Neuronal stem cell (in vitro differentiated cells): ENCODE data around the gene RPRD1A.
"Not testable (repeated sequence)": the region's sequence is repeated elsewhere in the genome, so short reads cannot be mapped to it uniquely, and the experiment has no call there.

ENCODE experiments used
- DNase-seq: peaks from one replicate; pipeline ENCODE4 v3.0.0-alpha.2; 2013; ENCODE audit warnings: low spot score
- H2AFZ ChIP-seq: one replicate; pipeline ENCODE4 v1.6.1; 2013; ENCODE audit warnings: mild to moderate bottlenecking, low read length, inconsistent platforms
- H2AK5ac ChIP-seq: 2 replicates; pipeline ENCODE4 v1.6.1; 2013; ENCODE audit warnings: low read depth, mild to moderate bottlenecking, inconsistent platforms, low read length, moderate library complexity, mixed read lengths
- H2BK120ac ChIP-seq: 2 replicates; pipeline ENCODE4 v1.6.1; 2013; ENCODE audit warnings: low read depth, mild to moderate bottlenecking, inconsistent platforms, low read length, moderate library complexity, mixed read lengths
- H2BK12ac ChIP-seq: one replicate; pipeline ENCODE4 v1.6.1; 2013; ENCODE audit warnings: low read length, inconsistent platforms
- H2BK15ac ChIP-seq: 2 replicates; pipeline ENCODE4 v1.6.1; 2013; ENCODE audit warnings: mild to moderate bottlenecking, low read length, inconsistent platforms, mixed read lengths
- H2BK5ac ChIP-seq: one replicate; pipeline ENCODE4 v1.6.1; 2013; ENCODE audit warnings: inconsistent platforms, mild to moderate bottlenecking, low read length, moderate library complexity
- H3K14ac ChIP-seq: one replicate; pipeline ENCODE4 v1.6.1; 2013; ENCODE audit warnings: low read length, inconsistent platforms
- H3K18ac ChIP-seq: 2 replicates; pipeline ENCODE4 v1.6.1; 2013; ENCODE audit warnings: low read length, inconsistent platforms
- H3K23ac ChIP-seq: 2 replicates; pipeline ENCODE4 v1.6.1; 2013; ENCODE audit warnings: low read depth, mild to moderate bottlenecking, mixed read lengths, low read length, inconsistent platforms; ENCODE audit not compliant: poor library complexity
- H3K27ac ChIP-seq: replicated peaks from 3 replicates; pipeline ENCODE4 v1.5.1; 2013; ENCODE audit warnings: low read length, inconsistent platforms
- H3K27me3 ChIP-seq, 3 experiments: 2 replicates each; pipeline ENCODE4 v1.6.1; 2013; ENCODE audit warnings: low read length in 3 of 3, mild to moderate bottlenecking in 2 of 3, inconsistent platforms in 1 of 3, low read depth in 1 of 3, mixed read lengths in 1 of 3, moderate library complexity in 1 of 3; ENCODE audit not compliant: control insufficient read depth in 3 of 3, insufficient read depth in 3 of 3
- H3K36me3 ChIP-seq, 2 donors: replicated peaks in 1 of 2; 2 replicates each; pipeline ENCODE4 v1.6.1; 2013; ENCODE audit warnings: low read length in 2 of 2; ENCODE audit not compliant: control insufficient read depth in 2 of 2, insufficient read depth in 2 of 2
- H3K4ac ChIP-seq: 2 replicates; pipeline ENCODE4 v1.6.1; 2013; ENCODE audit warnings: inconsistent platforms, mild to moderate bottlenecking, low read length, moderate library complexity
- H3K4me1 ChIP-seq, 2 donors: 1 replicate in 1 of 2; 2 replicates in 1 of 2; pipeline ENCODE4 v1.6.1; 2013; ENCODE audit warnings: low read length in 2 of 2, low read depth in 1 of 2; ENCODE audit not compliant: control insufficient read depth in 2 of 2, insufficient read depth in 1 of 2
- H3K4me2 ChIP-seq: one replicate; pipeline ENCODE4 v1.6.1; 2013; ENCODE audit warnings: mild to moderate bottlenecking, low read length, inconsistent platforms; ENCODE audit not compliant: insufficient read depth, poor library complexity, severe bottlenecking
- H3K4me3 ChIP-seq, 2 donors: 2 replicates each; pipeline ENCODE4 v1.5.1; 2013; ENCODE audit warnings: low read length in 2 of 2, mild to moderate bottlenecking in 2 of 2, inconsistent platforms in 1 of 2, moderate library complexity in 1 of 2
- H3K79me1 ChIP-seq: one replicate; pipeline ENCODE4 v1.6.1; 2013; ENCODE audit warnings: low read depth, mild to moderate bottlenecking, inconsistent platforms, low read length, moderate library complexity
- H3K9ac ChIP-seq: one replicate; pipeline ENCODE4 v1.6.1; 2013; ENCODE audit warnings: mild to moderate bottlenecking, low read depth, low read length, inconsistent platforms; ENCODE audit not compliant: poor library complexity
- H3K9me3 ChIP-seq, 2 donors: replicated peaks in 1 of 2; 2 replicates each; pipeline versions ENCODE3 to v1.6.1; 2013; ENCODE audit warnings: low read length in 2 of 2, mild to moderate bottlenecking in 2 of 2, inconsistent platforms in 1 of 2, low read depth in 1 of 2, mixed read lengths in 1 of 2, moderate library complexity in 1 of 2; ENCODE audit not compliant: control insufficient read depth in 2 of 2, insufficient read depth in 1 of 2
- H4K8ac ChIP-seq: one replicate; pipeline ENCODE4 v1.6.1; 2013; ENCODE audit warnings: low read depth, mild to moderate bottlenecking, inconsistent platforms, low read length, moderate library complexity
- H4K91ac ChIP-seq: one replicate; pipeline ENCODE4 v1.6.1; 2013; ENCODE audit warnings: low read length, low read depth, mild to moderate bottlenecking, inconsistent platforms; ENCODE audit not compliant: poor library complexity
- WGBS, 2 donors: extraction: QIAGEN DNeasy Blood & Tissue Kit; methylation state at CpG; one replicate each; pipeline ENCODE4 v1.1.7; 2013; ENCODE audit warnings: missing lambda C conversion rate in 2 of 2, mixed read lengths in 1 of 2; ENCODE audit not compliant: insufficient read length in 2 of 2, insufficient replicate concordance in 1 of 2; ENCODE audit errors: extremely low coverage in 2 of 2; 5-methylcytosine and 5-hydroxymethylcytosine counted together

RPRD1A gene

GRCh38 chr18:36031407-36031806, 36.0 kb downstream of the RPRD1A start:
- WGBS, 2 donors = no CpG with 5 or more reads among the region's 2 CpGs
- Histone ChIP-seq H2BK5ac (no peak overlapping the region), H3K4me1 (no peaks in the 10 kb centered on the region), H3K14ac (no peak overlapping the region), H4K8ac (no peak overlapping the region), H3K9me3 (no peaks in the 10 kb centered on the region), H3K23ac (no peak overlapping the region), H3K4me2 (no peak overlapping the region), H2AFZ (no peak overlapping the region), H3K4ac (no peak overlapping the region), H3K36me3 (peaks cover 8 to 63% of the 10 kb centered on the region in 2 donors), H2BK120ac (no peak overlapping the region), H2AK5ac (no peak overlapping the region), H3K79me1 (no peaks in the 10 kb centered on the region), H3K4me3 (no peak overlapping the region), H3K9ac (no peak overlapping the region), H3K27me3 (no peaks in the 10 kb centered on the region), H3K27ac (no peak overlapping the region), H2BK12ac (no peak overlapping the region), H2BK15ac (no peak overlapping the region), H4K91ac (no peak overlapping the region), H3K18ac (no peak overlapping the region)
- DNase-seq = no peak

- no peak overlapping the region for H3K14ac ChIP-seq
- H3K4me1 ChIP-seq = no peaks in the 10 kb centered on the region
- H3K4ac ChIP-seq = no peak overlapping the region
- no peak overlapping the region for H3K4me3 ChIP-seq
- no peak overlapping the region for H3K18ac ChIP-seq
- H2BK15ac ChIP-seq = no peak overlapping the region
- no peak overlapping the region for H2AK5ac ChIP-seq
- H2BK5ac ChIP-seq = no peak overlapping the region
- H4K91ac ChIP-seq = no peak overlapping the region
- no peak overlapping the region for H2AFZ ChIP-seq
- no peak overlapping the region for H3K9ac ChIP-seq
- no peak overlapping the region for H3K27ac ChIP-seq
- no CpG with 5 or more reads among the region's 2 CpGs for WGBS, 2 donors
- no peak overlapping the region for H4K8ac ChIP-seq
- H2BK12ac ChIP-seq = no peak overlapping the region
- no peaks in the 10 kb centered on the region for H3K27me3 ChIP-seq
- no peaks in the 10 kb centered on the region for H3K9me3 ChIP-seq
- H3K4me2 ChIP-seq = no peak overlapping the region
- H3K23ac ChIP-seq = no peak overlapping the region
- H3K36me3 ChIP-seq = peaks cover 10 to 85% of the 10 kb centered on the region in 2 donors
- H2BK120ac ChIP-seq = no peak overlapping the region
- no peak for DNase-seq
- no peaks in the 10 kb centered on the region for H3K79me1 ChIP-seq
Measured at GRCh38 chr18:36028859-36029258, 38.5 kb downstream of the RPRD1A start.

- H3K14ac ChIP-seq = no peak overlapping the region
- no peak overlapping the region for H3K9ac ChIP-seq
- H3K23ac ChIP-seq = no peak overlapping the region
- no peaks in the 10 kb centered on the region for H3K4me1 ChIP-seq
- H3K18ac ChIP-seq = no peak overlapping the region
- WGBS, 2 donors = no CpG with 5 or more reads among the region's 1 CpG
- DNase-seq = no peak
- no peak overlapping the region for H2BK5ac ChIP-seq
- no peak overlapping the region for H4K8ac ChIP-seq
- no peak overlapping the region for H3K4me2 ChIP-seq
- no peak overlapping the region for H3K4ac ChIP-seq
- H2BK15ac ChIP-seq = no peak overlapping the region
- no peaks in the 10 kb centered on the region for H3K27me3 ChIP-seq
- H3K9me3 ChIP-seq = no peaks in the 10 kb centered on the region
- no peak overlapping the region for H3K27ac ChIP-seq
- no peak overlapping the region for H2BK12ac ChIP-seq
- H2AFZ ChIP-seq = no peak overlapping the region
- H3K79me1 ChIP-seq = no peaks in the 10 kb centered on the region
- H3K4me3 ChIP-seq = no peak overlapping the region
- H4K91ac ChIP-seq = no peak overlapping the region
- no peak overlapping the region for H2AK5ac ChIP-seq
- peaks cover 8 to 68% of the 10 kb centered on the region in 2 donors for H3K36me3 ChIP-seq
- no peak overlapping the region for H2BK120ac ChIP-seq
Measured at GRCh38 chr18:36025025-36025424, 42.3 kb downstream of the RPRD1A start.

- not testable (repeated sequence) for H3K4ac ChIP-seq, DNase-seq, H3K9ac ChIP-seq, H3K4me3 ChIP-seq, H2BK5ac ChIP-seq, H2AFZ ChIP-seq, H2AK5ac ChIP-seq, H4K8ac ChIP-seq, H2BK15ac ChIP-seq, H3K79me1 ChIP-seq, H3K27ac ChIP-seq, H4K91ac ChIP-seq, H3K14ac ChIP-seq, H3K23ac ChIP-seq, H3K4me2 ChIP-seq, H3K27me3 ChIP-seq, H3K4me1 ChIP-seq, H3K9me3 ChIP-seq, H2BK120ac ChIP-seq, H2BK12ac ChIP-seq, H3K18ac ChIP-seq
- peaks cover 7 to 62% of the 10 kb centered on the region in 2 donors for H3K36me3 ChIP-seq
- no CpG with 5 or more reads among the region's 3 CpGs for WGBS, 2 donors
Measured at GRCh38 chr18:36024241-36024640, 43.1 kb downstream of the RPRD1A start.
